Testis (tissue), 3 donors: ENCODE results near the gene TTC14. TPM values are rescaled to one million over a fixed set of nuclear protein-coding genes. Genes with fewer than 3 reads are reported as not detected.
"Not testable (repeated sequence)": the region's sequence is repeated elsewhere in the genome, so short reads cannot be mapped to it uniquely, and the experiment has no call there.

Experiments
- DNase-seq: peaks from one replicate; pipeline ENCODE4 v3.0.0-alpha.2; 2019
- H3K27ac ChIP-seq, 2 donors: fragments of 200-600 bp; sonication (generic); one replicate each; pipeline ENCODE4 v1.5.1; 2019
- H3K27me3 ChIP-seq: fragments of 200-600 bp; sonication (generic); one replicate; pipeline ENCODE4 v1.5.1; 2019
- H3K36me3 ChIP-seq: fragments of 200-600 bp; sonication (generic); one replicate; pipeline ENCODE4 v1.5.1; 2017; ENCODE audit warnings: low read depth; ENCODE audit errors: missing control alignments
- H3K4me1 ChIP-seq: fragments of 200-600 bp; sonication (generic); one replicate; pipeline ENCODE4 v1.5.1; 2019
- H3K4me3 ChIP-seq, 2 donors: fragments of 200-600 bp; sonication (generic); one replicate each; pipeline ENCODE4 v1.5.1; 2017 to 2019
- H3K9me3 ChIP-seq: fragments of 200-600 bp; sonication (generic); one replicate; pipeline ENCODE4 v1.5.1; 2017
- POLR2A ChIP-seq: fragments of 450-650 bp; IDR thresholded peaks from one replicate; pipeline ENCODE4 v1.6.1; 2017; ENCODE audit warnings: antibody characterized with exemption, mild to moderate bottlenecking, moderate library complexity
- WGBS, 2 donors: methylation state at CpG; one replicate each; pipeline ENCODE4 v1.1.5; 2018; 5-methylcytosine and 5-hydroxymethylcytosine counted together
- intact Hi-C: fragments of 100-400 bp; cut with DNase I; formaldehyde crosslinking; loops from one replicate; pipeline ENCODE4 v1.15.1; 2023; ENCODE audit warnings: low total_unique reads
- polyA plus RNA-seq: library from polyadenylated mRNA; stranded (reverse); fragments of 350-450 nt; fragmentation: Illumina TruSeq; extraction: RNeasy Lipid Tissue Mini Kit (QIAGEN cat#74804); gene quantifications from one replicate; pipeline ENCODE4 v1.2.3, GENCODE V29; 2014; ENCODE audit warnings: low read depth, low replicate concordance; ENCODE audit not compliant: insufficient read depth
- total RNA-seq, 2 donors: library from RNA; depleted of rRNA; stranded (reverse); fragments of >200 nt; gene quantifications; one replicate each; pipeline ENCODE4 v1.2.3, GENCODE V29; 2016
- TF ChIP-seq, protein P1 (sequence below), 3 experiments: fragments of 450-650 bp in 2 of 3; fragments of 200-600 bp in 1 of 3; sonication (generic) in 1 of 3; IDR thresholded peaks; one replicate each; pipeline ENCODE4 v1.5.1; 2016 to 2019; ENCODE audit warnings: antibody characterized with exemption in 3 of 3, mild to moderate bottlenecking in 2 of 3, moderate library complexity in 1 of 3

Gene TTC14
- total and polyA plus RNA-seq, 3 donors from 2014 or later: 18.6 to 79.9 (median 79.6) TPM

DNA sequence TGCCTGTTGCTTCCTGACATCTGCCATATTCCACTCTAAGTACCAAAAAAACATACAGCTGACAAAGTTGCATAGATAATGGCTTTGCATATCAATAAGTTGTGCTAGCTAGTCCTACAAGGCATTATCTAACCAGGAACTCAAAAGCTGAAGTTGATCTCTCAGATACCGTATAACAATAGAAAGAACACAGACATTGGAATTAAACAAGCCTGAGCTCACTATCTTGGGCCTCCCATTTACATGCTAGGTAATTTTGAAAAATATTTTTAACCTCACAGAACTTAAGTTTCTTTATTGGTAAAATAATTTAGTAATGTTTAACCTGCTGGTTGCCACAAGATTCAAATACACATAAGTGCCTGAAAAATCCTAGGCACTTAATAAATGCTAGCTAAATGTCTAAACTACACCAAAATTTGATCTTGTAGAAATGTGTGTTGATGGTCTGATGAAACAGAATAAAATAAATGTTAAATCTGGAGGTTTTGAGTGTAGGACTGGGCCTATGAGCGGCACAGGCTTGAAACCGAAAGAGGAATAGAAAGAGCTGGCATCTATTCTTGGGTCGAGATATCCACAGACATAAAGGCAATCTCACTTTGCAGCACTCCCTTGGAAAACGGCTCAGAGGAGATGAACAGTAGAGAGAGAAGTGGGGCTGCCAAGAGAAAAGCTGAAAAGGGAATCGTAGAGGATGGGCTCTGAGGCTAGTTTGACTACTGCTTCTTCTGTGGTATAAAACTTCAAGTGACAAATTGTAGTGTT lies 29.9 kb upstream of the TTC14 start:
- Histone ChIP-seq H3K27ac (no peak overlapping the region), H3K27me3 (no peaks in the 10 kb centered on the region), H3K36me3 (no peaks in the 10 kb centered on the region), H3K4me1 (no peaks in the 10 kb centered on the region), H3K4me3 (no peak overlapping the region), H3K9me3 (no peaks in the 10 kb centered on the region)
- no peak for DNase-seq
- WGBS, 2 donors: 80 to 82% methylated on average over 6 of the region's 6 CpGs
- intact Hi-C loops: no loop called here
- TF ChIP-seq, protein P1, sequence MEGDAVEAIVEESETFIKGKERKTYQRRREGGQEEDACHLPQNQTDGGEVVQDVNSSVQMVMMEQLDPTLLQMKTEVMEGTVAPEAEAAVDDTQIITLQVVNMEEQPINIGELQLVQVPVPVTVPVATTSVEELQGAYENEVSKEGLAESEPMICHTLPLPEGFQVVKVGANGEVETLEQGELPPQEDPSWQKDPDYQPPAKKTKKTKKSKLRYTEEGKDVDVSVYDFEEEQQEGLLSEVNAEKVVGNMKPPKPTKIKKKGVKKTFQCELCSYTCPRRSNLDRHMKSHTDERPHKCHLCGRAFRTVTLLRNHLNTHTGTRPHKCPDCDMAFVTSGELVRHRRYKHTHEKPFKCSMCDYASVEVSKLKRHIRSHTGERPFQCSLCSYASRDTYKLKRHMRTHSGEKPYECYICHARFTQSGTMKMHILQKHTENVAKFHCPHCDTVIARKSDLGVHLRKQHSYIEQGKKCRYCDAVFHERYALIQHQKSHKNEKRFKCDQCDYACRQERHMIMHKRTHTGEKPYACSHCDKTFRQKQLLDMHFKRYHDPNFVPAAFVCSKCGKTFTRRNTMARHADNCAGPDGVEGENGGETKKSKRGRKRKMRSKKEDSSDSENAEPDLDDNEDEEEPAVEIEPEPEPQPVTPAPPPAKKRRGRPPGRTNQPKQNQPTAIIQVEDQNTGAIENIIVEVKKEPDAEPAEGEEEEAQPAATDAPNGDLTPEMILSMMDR (IDR thresholded peaks at IDR 0.05): no peak
- no peak for TF ChIP-seq POLR2A

DNA sequence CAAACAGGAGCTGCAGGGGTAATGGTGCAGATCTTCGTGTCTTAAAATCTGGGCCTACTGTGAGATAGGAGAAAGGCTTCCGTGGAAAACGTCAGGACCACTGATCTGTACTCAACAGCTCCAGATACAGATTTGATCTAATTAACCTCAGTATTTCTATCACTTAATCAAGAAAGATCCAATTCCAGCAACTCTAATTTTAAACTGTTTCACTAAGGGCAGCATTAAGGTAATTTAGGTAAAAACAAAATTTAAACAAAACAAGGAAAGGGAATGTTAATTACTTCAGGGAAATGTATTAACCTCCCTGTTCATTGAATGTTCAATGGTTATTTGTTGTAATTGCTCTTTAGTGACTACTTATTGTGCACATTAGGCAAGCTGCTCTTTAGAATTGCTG lies 26.4 kb upstream of the TTC14 start:
- no peaks in the 10 kb centered on the region for H3K4me1 ChIP-seq
- intact Hi-C loops: no loop called here
- WGBS, 2 donors: 83 to 93% methylated on average over 3 of the region's 3 CpGs

DNA sequence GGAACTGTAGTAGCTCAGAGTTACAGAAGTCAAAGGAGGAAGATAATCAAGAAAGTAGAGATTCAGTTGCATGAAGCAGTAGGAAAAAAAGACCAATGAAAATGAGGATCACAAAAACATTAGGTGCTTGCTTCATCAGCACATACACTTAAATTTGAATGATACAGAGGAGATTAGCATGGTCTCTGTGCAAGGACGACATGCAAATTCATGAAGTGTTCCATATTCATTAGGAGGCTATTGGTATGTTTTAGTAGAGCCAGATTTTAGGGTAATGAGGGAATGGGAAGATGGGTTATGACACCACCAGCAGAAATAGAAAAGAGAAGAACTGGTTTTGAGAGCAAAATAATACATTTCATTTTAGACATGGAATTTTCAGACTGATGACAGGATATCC lies 21.0 kb upstream of the TTC14 start:
- intact Hi-C loops: no loop called here
- WGBS, 2 donors: 77 to 82% methylated on average over 1 of the region's 1 CpG
- Histone ChIP-seq H3K9me3 (no peaks in the 10 kb centered on the region), H3K27ac (no peak overlapping the region), H3K36me3 (no peaks in the 10 kb centered on the region), H3K4me3 (no peak overlapping the region), H3K4me1 (no peaks in the 10 kb centered on the region), H3K27me3 (no peaks in the 10 kb centered on the region)
- TF ChIP-seq POLR2A: no peak
- TF ChIP-seq, protein P1 (IDR thresholded peaks at IDR 0.05): no peak
- no peak for DNase-seq

More for the DNA sequence above, 26.4 kb upstream of the TTC14 start:
- TF ChIP-seq, protein P1 (IDR thresholded peaks at IDR 0.05): no peak
- TF ChIP-seq POLR2A: no peak
- Histone ChIP-seq H3K27ac (no peak overlapping the region), H3K4me3 (no peak overlapping the region), H3K36me3 (no peaks in the 10 kb centered on the region), H3K27me3 (no peaks in the 10 kb centered on the region), H3K9me3 (no peaks in the 10 kb centered on the region)
- no peak for DNase-seq

DNA sequence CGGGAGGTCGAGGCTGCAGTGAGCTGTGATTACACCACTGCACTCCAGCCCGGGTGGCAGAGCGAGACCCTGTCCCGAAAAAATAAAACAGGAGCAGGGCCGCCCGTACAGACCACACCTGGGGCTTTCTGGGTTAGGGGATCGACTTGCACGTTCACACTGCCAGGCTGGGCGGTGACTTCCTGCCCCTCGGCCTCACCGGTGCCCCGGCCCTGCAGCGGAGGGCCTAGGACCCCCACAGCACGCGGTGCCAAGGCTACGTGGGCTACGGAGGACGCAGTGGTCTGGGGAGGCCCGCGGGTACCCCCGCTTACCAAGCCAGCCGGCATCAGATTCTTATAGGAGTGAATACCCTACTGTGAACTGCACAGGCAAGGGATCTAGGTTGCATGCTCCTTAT lies 11.6 kb upstream of the TTC14 start:
- TF ChIP-seq, protein P1 (IDR thresholded peaks at IDR 0.05): no peak
- no peak for TF ChIP-seq POLR2A
- Histone ChIP-seq H3K36me3 (no peaks in the 10 kb centered on the region), H3K27ac (no peak overlapping the region), H3K4me3 (no peak overlapping the region), H3K9me3 (no peaks in the 10 kb centered on the region), H3K27me3 (no peaks in the 10 kb centered on the region), H3K4me1 (no peaks in the 10 kb centered on the region)
- DNase-seq: no peak
- WGBS, 2 donors: 93% methylated on average over 23 of the region's 23 CpGs
- intact Hi-C loops: no loop called here

DNA sequence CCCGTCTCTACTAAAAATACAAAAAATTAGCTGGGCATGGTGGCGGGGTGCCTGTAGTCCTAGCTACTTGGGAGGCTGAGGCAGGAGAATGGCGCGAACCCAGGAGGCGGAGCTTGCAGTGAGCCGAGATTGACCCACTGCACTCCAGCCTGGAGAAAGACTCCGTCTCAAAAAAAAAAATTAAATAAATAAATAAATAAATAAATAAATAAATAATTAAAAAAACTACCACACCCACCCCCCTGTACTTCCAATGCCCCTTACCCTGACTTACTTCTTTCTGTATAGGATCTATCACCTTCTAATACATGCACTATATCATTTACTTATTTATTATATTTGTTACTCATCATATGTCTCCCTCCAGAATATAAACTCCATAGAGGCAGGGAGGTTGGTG lies 8.3 kb upstream of the TTC14 start:
- intact Hi-C loops: not testable (repeated sequence)

More for the DNA sequence above, 8.3 kb upstream of the TTC14 start:
- H3K4me1 ChIP-seq, H3K27me3 ChIP-seq, H3K36me3 ChIP-seq, H3K4me3 ChIP-seq, DNase-seq, H3K27ac ChIP-seq, H3K9me3 ChIP-seq: not testable (repeated sequence)
- WGBS, 2 donors: 85 to 87% methylated on average over 7 of the region's 7 CpGs
